HCT116 (cell line): ENCODE measurements around the gene NCKAP5. TPM values are rescaled to one million over a fixed set of nuclear protein-coding genes. Genes with fewer than 3 reads are reported as not detected.

Source experiments
- ATAC-seq: fragments of 200-7000 bp; cut with Tn5 transposase; 2 replicates; pipeline ENCODE4 v1.9.1; 2020; ENCODE audit warnings: mild to moderate bottlenecking, moderate library complexity
- BruUV-seq: library from RNA; stranded (reverse); fragments of 400-500 nt; replicated peaks from 2 replicates; lab custom pipeline; 2021; lab: Mats Ljungman, UMichigan
- CTCF ChIA-PET: fragments of 300-600 bp; sonication (Branson Sonifier 250); formaldehyde crosslinking; loops from one replicate; lab custom pipeline; 2021; ENCODE audit warnings: antibody characterized with exemption; lab: Charles Lee
- POLR2A ChIA-PET: fragments of 300-600, 350-600 bp; sonication (Branson Sonifier 250); formaldehyde crosslinking; loops from one replicate; lab custom pipeline; 2021; ENCODE audit warnings: antibody characterized with exemption; lab: Charles Lee
- RAD21 ChIA-PET, 2 experiments: fragments of 300-600 bp; sonication (Branson Sonifier 250); formaldehyde crosslinking; loops; one replicate each; lab custom pipeline; 2023; ENCODE audit warnings: low total read pairs in 2 of 2; ENCODE audit not compliant: uncharacterized antibody in 2 of 2, unreplicated experiment in 2 of 2, low non-redundant PET in 1 of 2; lab: Charles Lee
- DNase-seq: peaks from one replicate; pipeline ENCODE4 v3.0.0-alpha.2; 2010; ENCODE audit warnings: low read depth, low spot score
- H2AFZ ChIP-seq: fragments of 200-600 bp; shearing (Covaris generic), sonication (generic); 2 replicates; pipeline ENCODE4 v1.6.1; 2017; ENCODE audit warnings: low read depth, mixed run types, mixed read lengths, antibody characterized with exemption, low read length; ENCODE audit not compliant: poor library complexity, severe bottlenecking
- H3K27ac ChIP-seq: 2 replicates; pipeline ENCODE4 v1.5.1; 2012; ENCODE audit warnings: low read depth, low read length
- H3K27me3 ChIP-seq: fragments of 200-600 bp; sonication (generic); 2 replicates; pipeline ENCODE4 v1.6.1; 2016; ENCODE audit warnings: mixed run types, low read length, mixed read lengths; ENCODE audit not compliant: insufficient read depth
- H3K36me3 ChIP-seq, 2 experiments: fragments of 200-500 bp in 1 of 2; fragments of 200-600 bp in 1 of 2; sonication (Bioruptor generic) in 1 of 2; sonication (generic) in 1 of 2; 2 replicates each; pipeline versions ENCODE4 v1.5.1 to v1.6.1; 2014 to 2016; ENCODE audit warnings: low read length in 2 of 2, inconsistent platforms in 1 of 2, mixed read lengths in 1 of 2, mixed run types in 1 of 2; ENCODE audit not compliant: insufficient read depth in 2 of 2, control insufficient read depth in 1 of 2
- H3K4me1 ChIP-seq, 2 experiments: fragments of 200-600 bp in 1 of 2; sonication (generic) in 1 of 2; 2 replicates each; pipeline versions ENCODE4 v1.5.1 to v1.6.1; 2012 to 2017; ENCODE audit warnings: low read length in 2 of 2, inconsistent platforms in 1 of 2, mild to moderate bottlenecking in 1 of 2, mixed read lengths in 1 of 2, mixed run types in 1 of 2, moderate library complexity in 1 of 2; ENCODE audit not compliant: insufficient read depth in 2 of 2, control insufficient read depth in 1 of 2
- H3K4me2 ChIP-seq: fragments of 200-600 bp; sonication (generic); 2 replicates; pipeline ENCODE4 v1.6.1; 2017; ENCODE audit warnings: mixed run types, low read length, mixed read lengths
- H3K4me3 ChIP-seq, 2 experiments: fragments of 200-600 bp in 1 of 2; sonication (generic) in 1 of 2; replicated peaks in 1 of 2; 2 replicates each; pipeline ENCODE4 v1.5.1; 2011 to 2016; ENCODE audit warnings: low read length in 2 of 2, control low read depth in 1 of 2, low read depth in 1 of 2, mild to moderate bottlenecking in 1 of 2, mixed read lengths in 1 of 2, mixed run types in 1 of 2
- H3K79me2 ChIP-seq: fragments of 200-600 bp; sonication (generic); 2 replicates; pipeline ENCODE4 v1.6.1; 2017; ENCODE audit warnings: mild to moderate bottlenecking, mixed run types, low read length, moderate library complexity, mixed read lengths; ENCODE audit not compliant: insufficient read depth
- H3K9ac ChIP-seq: fragments of 200-600 bp; sonication (generic); 2 replicates; pipeline ENCODE4 v1.6.1; 2016; ENCODE audit warnings: low read length, mixed read lengths
- H3K9me2 ChIP-seq: fragments of 200-600 bp; sonication (generic), shearing (Covaris generic); 2 replicates; pipeline ENCODE4 v1.6.1; 2017; ENCODE audit warnings: mixed run types, mild to moderate bottlenecking, moderate library complexity; ENCODE audit not compliant: insufficient read depth
- H3K9me3 ChIP-seq, 2 experiments: fragments of 200-500 bp in 1 of 2; fragments of 200-600 bp in 1 of 2; sonication (Bioruptor generic) in 1 of 2; sonication (generic) in 1 of 2; 2 replicates each; pipeline ENCODE4 v1.6.1; 2014 to 2017; ENCODE audit warnings: low read length in 2 of 2, mixed read lengths in 2 of 2, inconsistent platforms in 1 of 2, low read depth in 1 of 2, mild to moderate bottlenecking in 1 of 2, mixed run types in 1 of 2, moderate library complexity in 1 of 2; ENCODE audit not compliant: control insufficient read depth in 1 of 2, insufficient read depth in 1 of 2
- H4K20me1 ChIP-seq: fragments of 200-600 bp; sonication (generic), shearing (Covaris generic); 2 replicates; pipeline ENCODE4 v1.6.1; 2017; ENCODE audit warnings: mixed run types, mild to moderate bottlenecking, moderate library complexity; ENCODE audit not compliant: insufficient read depth
- CBX3 ChIP-seq: IDR thresholded peaks from 2 replicates; pipeline ENCODE4 v1.6.1; 2012; ENCODE audit warnings: low read depth
- CEBPB ChIP-seq: IDR thresholded peaks from 2 replicates; pipeline ENCODE4 v1.6.1; 2012; ENCODE audit warnings: low read depth
- EGR1 ChIP-seq: IDR thresholded peaks from 2 replicates; pipeline ENCODE4 v1.6.1; 2012; ENCODE audit warnings: low read depth
- EZH2 ChIP-seq: fragments of 200-600 bp; sonication (generic); IDR thresholded peaks from 2 replicates; pipeline ENCODE4 v1.6.1; 2017; ENCODE audit warnings: antibody characterized with exemption, mixed run types
- EZH2phosphoT487 ChIP-seq: fragments of 200-600 bp; IDR thresholded peaks from 2 replicates; pipeline ENCODE4 v1.6.1; 2018; ENCODE audit warnings: antibody characterized with exemption, borderline replicate concordance
- FOSL1 ChIP-seq: IDR thresholded peaks from 2 replicates; pipeline ENCODE4 v1.6.1; 2012; ENCODE audit warnings: low read depth
- JUND ChIP-seq: IDR thresholded peaks from 2 replicates; pipeline ENCODE4 v1.6.1; 2012
- POLR2A ChIP-seq: IDR thresholded peaks from 2 replicates; pipeline ENCODE4 v1.7.0; 2011; ENCODE audit warnings: borderline replicate concordance; ENCODE audit not compliant: insufficient read depth, insufficient read length; ENCODE audit errors: extremely low read depth
- POLR2AphosphoS5 ChIP-seq: IDR thresholded peaks from 2 replicates; pipeline ENCODE4 v1.6.1; 2011; ENCODE audit warnings: mild to moderate bottlenecking, low read depth, low read length, moderate library complexity
- SIN3A ChIP-seq: IDR thresholded peaks from 2 replicates; pipeline ENCODE4 v1.6.1; 2012; ENCODE audit warnings: low read depth
- SP1 ChIP-seq: IDR thresholded peaks from 2 replicates; pipeline ENCODE4 v1.6.1; 2012; ENCODE audit warnings: low read depth
- SRF ChIP-seq: IDR thresholded peaks from 2 replicates; pipeline ENCODE4 v1.6.1; 2012; ENCODE audit warnings: low read depth
- TCF7L2 ChIP-seq: IDR thresholded peaks from 2 replicates; pipeline ENCODE4 v1.7.0; 2011; ENCODE audit warnings: borderline replicate concordance, inconsistent platforms; ENCODE audit not compliant: insufficient read depth, insufficient read length; ENCODE audit errors: extremely low read depth
- YY1 ChIP-seq: IDR thresholded peaks from 2 replicates; pipeline ENCODE4 v1.6.1; 2011; ENCODE audit warnings: low read length, low read depth, moderate library complexity, mild to moderate bottlenecking; ENCODE audit not compliant: insufficient replicate concordance; ENCODE audit errors: extremely low read depth
- ZFX ChIP-seq: fragments of 450-650 bp; IDR thresholded peaks from 2 replicates; pipeline ENCODE4 v1.6.1; 2017
- ZNF274 ChIP-seq: fragments of 200-500 bp; sonication (Bioruptor generic); IDR thresholded peaks from 2 replicates; pipeline ENCODE4 v1.6.1; 2014; ENCODE audit warnings: mild to moderate bottlenecking, low read depth, low read length, inconsistent platforms
- intact Hi-C: fragments of 100-400 bp; cut with micrococcal nuclease; formaldehyde crosslinking; loops from 2 replicates; pipeline ENCODE4 v1.10.0; 2022
- total RNA-seq: library from RNA; stranded (reverse); gene quantifications from one replicate; pipeline ENCODE4 v1.2.1, GENCODE V29; 2021; ENCODE audit not compliant: unreplicated experiment
- TF ChIP-seq, protein P1 (sequence below), 3 experiments: fragments of 200-600 bp in 1 of 3; sonication (generic) in 1 of 3; IDR thresholded peaks in 2 of 3; conservative IDR thresholded peaks in 1 of 3; 2 replicates each; pipeline ENCODE4 v1.5.1; 2012 to 2017; ENCODE audit warnings: low read depth in 2 of 3, low read length in 2 of 3, antibody characterized with exemption in 1 of 3, borderline replicate concordance in 1 of 3, control low read depth in 1 of 3, mild to moderate bottlenecking in 1 of 3, mixed read lengths in 1 of 3, mixed run types in 1 of 3, moderate library complexity in 1 of 3; ENCODE audit not compliant: insufficient read depth in 1 of 3
- TF ChIP-seq, protein P2 (sequence below): IDR thresholded peaks from 2 replicates; pipeline ENCODE4 v1.6.1; 2012
- TF ChIP-seq, protein P3 (sequence below): IDR thresholded peaks from 2 replicates; pipeline ENCODE4 v1.6.1; 2012; ENCODE audit warnings: low read depth
- TF ChIP-seq, protein P4 (sequence below): IDR thresholded peaks from 2 replicates; pipeline ENCODE4 v1.6.1; 2012

The NCKAP5 gene
- total RNA-seq, 1 experiment from 2014 or later: 0.30 TPM

DNA sequence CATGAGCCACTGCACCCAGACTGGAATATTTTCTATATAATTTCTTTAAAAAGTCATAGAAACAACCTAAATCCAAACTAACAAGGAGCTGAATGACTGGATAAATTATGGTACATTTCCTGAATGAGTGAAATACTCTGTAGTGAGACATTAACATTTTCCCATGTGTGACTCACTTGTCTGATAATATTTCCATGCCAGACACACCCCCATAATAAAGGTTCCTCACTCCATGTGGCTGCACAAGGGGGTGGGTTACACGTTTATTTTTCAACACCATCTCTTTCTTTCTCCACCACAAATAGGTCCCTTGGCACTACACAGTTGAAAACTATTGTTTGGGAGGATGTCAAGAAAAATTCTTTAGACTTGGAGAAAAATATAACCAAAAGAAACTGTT, 632.0 kb downstream of the NCKAP5 start:
- no peaks in the 10 kb centered on the region for H3K9me2 ChIP-seq
- ChIA-PET CTCF (no interaction called here), RAD21 (no interaction called here), POLR2A (no interaction called here)
- no peaks in the 10 kb centered on the region for H3K9me3 ChIP-seq
- no peaks in the 10 kb centered on the region for H4K20me1 ChIP-seq
- H3K36me3 ChIP-seq: no peaks in the 10 kb centered on the region
- H3K4me1 ChIP-seq: no peaks in the 10 kb centered on the region
- no peak overlapping the region for H3K9ac ChIP-seq
- BruUV-seq: no TSS peak
- H3K27ac ChIP-seq: no peak overlapping the region
- DNase-seq (no peak), ATAC-seq (no peak)
- intact Hi-C loops: no loop called here
- TF ChIP-seq EZH2 (no peak), SIN3A (no peak), CEBPB (no peak), CBX3 (no peak), EGR1 (no peak), ZNF274 (no peak), POLR2A (no peak), POLR2AphosphoS5 (no peak), EZH2phosphoT487 (no peak), FOSL1 (no peak), ZFX (no peak), YY1 (no peak), JUND (no peak), SRF (no peak), SP1 (no peak), TCF7L2 (no peak)
- TF ChIP-seq, protein P1, sequence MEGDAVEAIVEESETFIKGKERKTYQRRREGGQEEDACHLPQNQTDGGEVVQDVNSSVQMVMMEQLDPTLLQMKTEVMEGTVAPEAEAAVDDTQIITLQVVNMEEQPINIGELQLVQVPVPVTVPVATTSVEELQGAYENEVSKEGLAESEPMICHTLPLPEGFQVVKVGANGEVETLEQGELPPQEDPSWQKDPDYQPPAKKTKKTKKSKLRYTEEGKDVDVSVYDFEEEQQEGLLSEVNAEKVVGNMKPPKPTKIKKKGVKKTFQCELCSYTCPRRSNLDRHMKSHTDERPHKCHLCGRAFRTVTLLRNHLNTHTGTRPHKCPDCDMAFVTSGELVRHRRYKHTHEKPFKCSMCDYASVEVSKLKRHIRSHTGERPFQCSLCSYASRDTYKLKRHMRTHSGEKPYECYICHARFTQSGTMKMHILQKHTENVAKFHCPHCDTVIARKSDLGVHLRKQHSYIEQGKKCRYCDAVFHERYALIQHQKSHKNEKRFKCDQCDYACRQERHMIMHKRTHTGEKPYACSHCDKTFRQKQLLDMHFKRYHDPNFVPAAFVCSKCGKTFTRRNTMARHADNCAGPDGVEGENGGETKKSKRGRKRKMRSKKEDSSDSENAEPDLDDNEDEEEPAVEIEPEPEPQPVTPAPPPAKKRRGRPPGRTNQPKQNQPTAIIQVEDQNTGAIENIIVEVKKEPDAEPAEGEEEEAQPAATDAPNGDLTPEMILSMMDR (IDR thresholded peaks at IDR 0.05 in 2 of 3, conservative IDR thresholded peaks at IDR 0.05 in 1 of 3; ENCODE audit: borderline replicate concordance in 1 of 3, insufficient read depth in 1 of 3, low read depth in 2 of 3, low read length in 2 of 3): no peak
- TF ChIP-seq, protein P2, sequence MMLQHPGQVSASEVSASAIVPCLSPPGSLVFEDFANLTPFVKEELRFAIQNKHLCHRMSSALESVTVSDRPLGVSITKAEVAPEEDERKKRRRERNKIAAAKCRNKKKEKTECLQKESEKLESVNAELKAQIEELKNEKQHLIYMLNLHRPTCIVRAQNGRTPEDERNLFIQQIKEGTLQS: no peak
- TF ChIP-seq, protein P3, sequence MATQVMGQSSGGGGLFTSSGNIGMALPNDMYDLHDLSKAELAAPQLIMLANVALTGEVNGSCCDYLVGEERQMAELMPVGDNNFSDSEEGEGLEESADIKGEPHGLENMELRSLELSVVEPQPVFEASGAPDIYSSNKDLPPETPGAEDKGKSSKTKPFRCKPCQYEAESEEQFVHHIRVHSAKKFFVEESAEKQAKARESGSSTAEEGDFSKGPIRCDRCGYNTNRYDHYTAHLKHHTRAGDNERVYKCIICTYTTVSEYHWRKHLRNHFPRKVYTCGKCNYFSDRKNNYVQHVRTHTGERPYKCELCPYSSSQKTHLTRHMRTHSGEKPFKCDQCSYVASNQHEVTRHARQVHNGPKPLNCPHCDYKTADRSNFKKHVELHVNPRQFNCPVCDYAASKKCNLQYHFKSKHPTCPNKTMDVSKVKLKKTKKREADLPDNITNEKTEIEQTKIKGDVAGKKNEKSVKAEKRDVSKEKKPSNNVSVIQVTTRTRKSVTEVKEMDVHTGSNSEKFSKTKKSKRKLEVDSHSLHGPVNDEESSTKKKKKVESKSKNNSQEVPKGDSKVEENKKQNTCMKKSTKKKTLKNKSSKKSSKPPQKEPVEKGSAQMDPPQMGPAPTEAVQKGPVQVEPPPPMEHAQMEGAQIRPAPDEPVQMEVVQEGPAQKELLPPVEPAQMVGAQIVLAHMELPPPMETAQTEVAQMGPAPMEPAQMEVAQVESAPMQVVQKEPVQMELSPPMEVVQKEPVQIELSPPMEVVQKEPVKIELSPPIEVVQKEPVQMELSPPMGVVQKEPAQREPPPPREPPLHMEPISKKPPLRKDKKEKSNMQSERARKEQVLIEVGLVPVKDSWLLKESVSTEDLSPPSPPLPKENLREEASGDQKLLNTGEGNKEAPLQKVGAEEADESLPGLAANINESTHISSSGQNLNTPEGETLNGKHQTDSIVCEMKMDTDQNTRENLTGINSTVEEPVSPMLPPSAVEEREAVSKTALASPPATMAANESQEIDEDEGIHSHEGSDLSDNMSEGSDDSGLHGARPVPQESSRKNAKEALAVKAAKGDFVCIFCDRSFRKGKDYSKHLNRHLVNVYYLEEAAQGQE: no peak
- TF ChIP-seq, protein P4, sequence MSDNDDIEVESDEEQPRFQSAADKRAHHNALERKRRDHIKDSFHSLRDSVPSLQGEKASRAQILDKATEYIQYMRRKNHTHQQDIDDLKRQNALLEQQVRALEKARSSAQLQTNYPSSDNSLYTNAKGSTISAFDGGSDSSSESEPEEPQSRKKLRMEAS: no peak
- no peak overlapping the region for H2AFZ ChIP-seq
- no peak overlapping the region for H3K4me2 ChIP-seq
- H3K27me3 ChIP-seq: no peaks in the 10 kb centered on the region
- no peak overlapping the region for H3K4me3 ChIP-seq
- no peaks in the 10 kb centered on the region for H3K79me2 ChIP-seq
